Measurements from ENCODE around the gene TEAD3.

Gene TEAD3

DNA sequence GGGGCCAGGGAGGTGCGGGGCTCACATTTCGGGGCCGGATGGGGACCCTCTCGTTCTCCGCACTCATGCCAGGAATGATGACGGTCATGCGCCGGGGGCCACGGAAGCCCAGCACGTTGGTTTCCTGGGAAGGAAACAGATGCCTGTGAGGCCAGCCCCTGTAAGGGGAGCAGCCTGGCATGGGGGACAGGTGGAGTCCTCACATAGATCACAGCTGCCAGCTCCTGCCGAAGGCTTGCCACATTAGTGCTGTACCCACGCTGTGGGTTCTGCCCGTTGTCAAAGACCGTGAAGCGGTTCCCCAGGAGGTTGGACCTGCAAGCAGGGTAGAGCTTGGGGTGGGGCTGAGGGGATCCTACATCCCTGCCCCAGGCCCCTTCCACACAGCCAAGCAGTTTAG, 6.7 kb upstream of the TEAD3 start:
- H3K27ac ChIP-seq (ENCODE audit: poor library complexity, severe bottlenecking), result no peak overlapping the region
- no peaks in the 10 kb centered on the region for H3K9me3 ChIP-seq (ENCODE audit: severe bottlenecking)
- no peaks in the 10 kb centered on the region for H3K27me3 ChIP-seq (ENCODE audit: insufficient read depth, poor library complexity, severe bottlenecking)
- DNase-seq (ENCODE audit: low spot score) (no peak), ATAC-seq (ENCODE audit: low read depth) (no peak)
- no peaks in the 10 kb centered on the region for H3K4me1 ChIP-seq (ENCODE audit: insufficient read depth, poor library complexity, severe bottlenecking)
- TF ChIP-seq, protein P1, sequence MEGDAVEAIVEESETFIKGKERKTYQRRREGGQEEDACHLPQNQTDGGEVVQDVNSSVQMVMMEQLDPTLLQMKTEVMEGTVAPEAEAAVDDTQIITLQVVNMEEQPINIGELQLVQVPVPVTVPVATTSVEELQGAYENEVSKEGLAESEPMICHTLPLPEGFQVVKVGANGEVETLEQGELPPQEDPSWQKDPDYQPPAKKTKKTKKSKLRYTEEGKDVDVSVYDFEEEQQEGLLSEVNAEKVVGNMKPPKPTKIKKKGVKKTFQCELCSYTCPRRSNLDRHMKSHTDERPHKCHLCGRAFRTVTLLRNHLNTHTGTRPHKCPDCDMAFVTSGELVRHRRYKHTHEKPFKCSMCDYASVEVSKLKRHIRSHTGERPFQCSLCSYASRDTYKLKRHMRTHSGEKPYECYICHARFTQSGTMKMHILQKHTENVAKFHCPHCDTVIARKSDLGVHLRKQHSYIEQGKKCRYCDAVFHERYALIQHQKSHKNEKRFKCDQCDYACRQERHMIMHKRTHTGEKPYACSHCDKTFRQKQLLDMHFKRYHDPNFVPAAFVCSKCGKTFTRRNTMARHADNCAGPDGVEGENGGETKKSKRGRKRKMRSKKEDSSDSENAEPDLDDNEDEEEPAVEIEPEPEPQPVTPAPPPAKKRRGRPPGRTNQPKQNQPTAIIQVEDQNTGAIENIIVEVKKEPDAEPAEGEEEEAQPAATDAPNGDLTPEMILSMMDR (IDR thresholded peaks at IDR 0.05; ENCODE audit: poor library complexity, severe bottlenecking), result no peak
- no peaks in the 10 kb centered on the region for H3K36me3 ChIP-seq (ENCODE audit: low read depth)
- no peak overlapping the region for H3K4me3 ChIP-seq (ENCODE audit: severe bottlenecking)

DNA sequence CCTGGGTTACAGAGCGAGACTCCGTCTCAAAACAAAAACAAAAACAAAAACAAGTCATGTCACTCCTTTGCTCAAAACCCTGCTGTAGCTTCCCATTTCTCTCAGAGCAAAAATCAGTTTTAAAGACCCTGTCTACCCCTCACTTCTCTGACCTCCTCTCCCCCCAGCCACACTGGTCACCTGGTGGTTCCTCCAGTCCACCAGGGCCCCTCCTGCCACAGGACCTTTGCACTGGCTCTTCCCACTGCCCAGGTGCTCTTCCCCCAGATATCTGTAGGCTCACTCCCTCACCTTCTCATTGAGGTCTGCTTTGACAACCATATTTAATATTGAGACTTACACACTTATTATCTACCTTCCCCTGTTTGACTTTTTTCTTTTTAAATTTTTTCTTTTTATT, 4.9 kb upstream of the TEAD3 start:
- Histone ChIP-seq H3K27ac (ENCODE audit: poor library complexity, severe bottlenecking) (no peak overlapping the region), H3K4me1 (ENCODE audit: insufficient read depth, poor library complexity, severe bottlenecking) (no peaks in the 10 kb centered on the region), H3K36me3 (ENCODE audit: low read depth) (no peaks in the 10 kb centered on the region), H3K9me3 (ENCODE audit: severe bottlenecking) (no peaks in the 10 kb centered on the region), H3K4me3 (ENCODE audit: severe bottlenecking) (no peak overlapping the region), H3K27me3 (ENCODE audit: insufficient read depth, poor library complexity, severe bottlenecking) (no peaks in the 10 kb centered on the region)
- TF ChIP-seq, protein P1 (IDR thresholded peaks at IDR 0.05; ENCODE audit: poor library complexity, severe bottlenecking), result no peak
- no peak for ATAC-seq (ENCODE audit: low read depth)
- no peak for DNase-seq (ENCODE audit: low spot score)

DNA sequence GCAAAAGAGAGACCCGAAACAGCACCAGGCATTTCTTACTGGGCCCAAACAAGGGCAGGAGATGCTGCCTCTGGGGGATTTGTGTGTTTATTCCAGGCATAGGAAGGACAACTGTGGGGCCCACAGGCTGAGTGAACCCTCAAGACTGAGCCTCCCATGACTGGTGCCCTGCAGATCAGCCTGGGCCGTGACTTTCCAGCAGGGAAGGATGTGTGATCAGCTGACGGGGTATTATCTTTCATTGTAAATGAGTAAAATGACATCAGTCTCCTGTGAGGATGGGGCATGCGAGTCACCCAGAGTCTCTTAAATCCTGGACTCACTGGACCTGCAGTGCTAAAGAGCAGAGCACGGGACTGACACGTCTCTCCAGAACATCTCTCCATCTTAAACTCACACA, 3.9 kb upstream of the TEAD3 start:
- no peak for DNase-seq (ENCODE audit: low spot score)
- Histone ChIP-seq H3K9me3 (ENCODE audit: severe bottlenecking) (no peaks in the 10 kb centered on the region), H3K4me3 (ENCODE audit: severe bottlenecking) (no peak overlapping the region), H3K27me3 (ENCODE audit: insufficient read depth, poor library complexity, severe bottlenecking) (no peaks in the 10 kb centered on the region), H3K4me1 (ENCODE audit: insufficient read depth, poor library complexity, severe bottlenecking) (no peaks in the 10 kb centered on the region), H3K36me3 (ENCODE audit: low read depth) (no peaks in the 10 kb centered on the region), H3K27ac (ENCODE audit: poor library complexity, severe bottlenecking) (no peak overlapping the region)
- TF ChIP-seq, protein P1 (IDR thresholded peaks at IDR 0.05; ENCODE audit: poor library complexity, severe bottlenecking), result no peak
- peak; percentile 20; the same call in 2 of the 3 replicates for ATAC-seq (ENCODE audit: low read depth)

GRCh38 chr6:35499372-35499771, 2.5 kb upstream of the TEAD3 start:
- H3K27me3 ChIP-seq (ENCODE audit: insufficient read depth, poor library complexity, severe bottlenecking), result no peaks in the 10 kb centered on the region
- DNase-seq (ENCODE audit: low spot score) (no peak), ATAC-seq (ENCODE audit: low read depth) (no peak)
- no peaks in the 10 kb centered on the region for H3K4me1 ChIP-seq (ENCODE audit: insufficient read depth, poor library complexity, severe bottlenecking)
- H3K36me3 ChIP-seq (ENCODE audit: low read depth), result no peaks in the 10 kb centered on the region
- TF ChIP-seq, protein P1 (IDR thresholded peaks at IDR 0.05; ENCODE audit: poor library complexity, severe bottlenecking), result no peak
- H3K9me3 ChIP-seq (ENCODE audit: severe bottlenecking), result no peaks in the 10 kb centered on the region
- no peak overlapping the region for H3K27ac ChIP-seq (ENCODE audit: poor library complexity, severe bottlenecking)
- H3K4me3 ChIP-seq (ENCODE audit: severe bottlenecking), result no peak overlapping the region

DNA sequence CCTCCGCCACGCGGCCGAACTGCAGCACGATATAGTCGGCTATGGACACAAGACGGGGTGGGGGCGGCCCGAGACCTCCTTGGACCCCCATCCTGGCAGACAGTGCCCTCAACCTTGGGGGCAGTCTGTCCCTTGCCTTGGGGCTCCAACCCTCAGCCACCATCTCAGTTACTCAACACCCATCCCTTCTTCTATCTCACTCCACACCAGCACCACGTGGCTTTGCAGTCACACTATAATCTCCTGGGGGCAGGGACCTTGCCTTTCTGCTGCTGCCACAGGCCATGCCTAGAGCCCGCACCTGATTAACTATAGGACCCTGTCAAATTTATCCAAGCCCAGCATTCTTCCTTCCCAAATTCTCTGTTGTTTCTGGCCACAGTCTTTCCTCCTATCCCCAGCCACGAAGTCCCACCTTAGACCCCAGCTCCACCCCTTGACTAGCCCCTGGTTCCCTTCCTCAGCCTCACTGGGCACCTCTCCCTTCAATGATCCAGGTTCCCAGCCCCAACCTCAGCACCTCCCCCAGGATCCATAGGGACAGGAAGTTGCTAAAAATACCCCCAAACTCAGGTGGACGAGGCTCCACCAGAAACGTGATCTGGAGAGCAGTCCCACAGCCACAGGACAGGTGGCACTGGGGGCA, 1.7 kb upstream of the TEAD3 start:
- DNase-seq (ENCODE audit: low spot score) (peak; percentile 64), ATAC-seq (ENCODE audit: low read depth) (no peak)
- H3K27me3 ChIP-seq (ENCODE audit: insufficient read depth, poor library complexity, severe bottlenecking), result no peaks in the 10 kb centered on the region
- H3K4me1 ChIP-seq (ENCODE audit: insufficient read depth, poor library complexity, severe bottlenecking), result no peaks in the 10 kb centered on the region
- TF ChIP-seq, protein P1 (IDR thresholded peaks at IDR 0.05; ENCODE audit: poor library complexity, severe bottlenecking), result no peak
- H3K27ac ChIP-seq (ENCODE audit: poor library complexity, severe bottlenecking), result peak overlapping the region; percentile 96
- H3K36me3 ChIP-seq (ENCODE audit: low read depth), result no peaks in the 10 kb centered on the region
- H3K4me3 ChIP-seq (ENCODE audit: severe bottlenecking), result peak overlapping the region; percentile 88
- H3K9me3 ChIP-seq (ENCODE audit: severe bottlenecking), result no peaks in the 10 kb centered on the region
